ENCODE results near the gene NF1. TPM values are rescaled to one million over a fixed set of nuclear protein-coding genes. Genes with fewer than 3 reads are reported as not detected.

Gene NF1
- total and polyA plus RNA-seq, 11 donors = 6.8 to 82.0 (median 51.4) TPM

DNA sequence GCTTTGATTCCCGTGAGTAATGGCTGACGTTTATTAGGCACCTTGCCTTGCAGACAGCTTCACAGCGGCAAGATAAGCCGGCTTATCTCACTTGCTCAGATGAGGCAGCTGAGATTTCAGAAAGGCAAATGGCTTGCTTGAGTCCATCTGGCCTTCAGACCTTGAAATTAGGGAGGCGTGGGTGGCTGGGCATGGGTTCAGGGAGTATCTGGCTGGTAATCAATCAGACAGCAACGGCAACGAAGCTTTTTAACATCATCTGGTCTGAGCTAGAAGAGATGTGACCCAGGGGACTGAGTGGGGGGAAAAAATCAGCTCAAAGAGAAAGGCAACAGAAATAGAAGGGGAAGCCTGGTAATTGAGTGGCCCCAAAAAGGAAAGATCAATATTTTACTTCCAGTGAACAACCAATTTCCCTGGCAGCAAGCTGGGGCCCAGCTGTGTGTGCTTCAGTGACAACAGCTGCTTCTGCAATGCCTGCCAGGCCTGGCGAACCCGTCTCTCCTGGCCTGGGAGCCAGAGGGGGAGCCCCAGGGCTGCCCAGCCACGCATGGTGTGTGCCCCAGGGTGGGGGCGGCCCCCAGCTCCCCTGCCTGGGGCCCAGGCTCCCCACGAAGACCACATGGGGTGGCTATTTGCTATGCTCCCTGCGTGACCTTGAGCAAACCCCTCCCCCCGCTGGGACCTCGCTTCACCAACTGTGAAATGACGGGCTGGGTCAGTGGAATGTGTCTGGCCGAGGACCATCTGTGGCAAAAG lies 330.7 kb downstream of the NF1 start:
- TF ChIP-seq POLR2A (IDR thresholded peaks at IDR 0.05) = no peak
- TF ChIP-seq, protein P1, sequence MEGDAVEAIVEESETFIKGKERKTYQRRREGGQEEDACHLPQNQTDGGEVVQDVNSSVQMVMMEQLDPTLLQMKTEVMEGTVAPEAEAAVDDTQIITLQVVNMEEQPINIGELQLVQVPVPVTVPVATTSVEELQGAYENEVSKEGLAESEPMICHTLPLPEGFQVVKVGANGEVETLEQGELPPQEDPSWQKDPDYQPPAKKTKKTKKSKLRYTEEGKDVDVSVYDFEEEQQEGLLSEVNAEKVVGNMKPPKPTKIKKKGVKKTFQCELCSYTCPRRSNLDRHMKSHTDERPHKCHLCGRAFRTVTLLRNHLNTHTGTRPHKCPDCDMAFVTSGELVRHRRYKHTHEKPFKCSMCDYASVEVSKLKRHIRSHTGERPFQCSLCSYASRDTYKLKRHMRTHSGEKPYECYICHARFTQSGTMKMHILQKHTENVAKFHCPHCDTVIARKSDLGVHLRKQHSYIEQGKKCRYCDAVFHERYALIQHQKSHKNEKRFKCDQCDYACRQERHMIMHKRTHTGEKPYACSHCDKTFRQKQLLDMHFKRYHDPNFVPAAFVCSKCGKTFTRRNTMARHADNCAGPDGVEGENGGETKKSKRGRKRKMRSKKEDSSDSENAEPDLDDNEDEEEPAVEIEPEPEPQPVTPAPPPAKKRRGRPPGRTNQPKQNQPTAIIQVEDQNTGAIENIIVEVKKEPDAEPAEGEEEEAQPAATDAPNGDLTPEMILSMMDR (IDR thresholded peaks at IDR 0.05) = no peak
- H3K4me3 ChIP-seq = no peak overlapping the region
- H3K4me1 ChIP-seq = peaks cover 0 to 14% (median 6%) of the 10 kb centered on the region in 12 donors
- peaks cover 0 to 22% (median 3%) of the 10 kb centered on the region in 12 donors for H3K9me3 ChIP-seq
- intact Hi-C loops (cut with DNase I) = no loop called here
- peaks cover 0 to 8% (median 0%) of the 10 kb centered on the region in 9 donors for H3K27me3 ChIP-seq
- peak in 3 of 4 donors; percentile 36 to 55 (median 47) for ATAC-seq
- peak overlapping the region in 3 of 12 donors; percentile 5 to 33 (median 26) for H3K27ac ChIP-seq
- WGBS, 4 donors = 12 to 26% (median 19%) methylated on average over 11 to 17 of the region's 17 CpGs
- no peaks in the 10 kb centered on the region for H3K36me3 ChIP-seq
- peak in 1 of 5 donors; percentile 56 for DNase-seq

Small RNAs within 50 kb of the gene (microRNA-seq; reads per million reads assigned to microRNA genes)
- 1.2 to 3.9 (median 1.4) reads per million in 4 donors for gene MIR4733

Other genes with a start within 250 kb of the NF1 start
- 10 to 100 TPM in 8 of 9 donors, 1 to 10 TPM in 1; 5.2 to 22.9 (median 13.1) TPM for gene TEFM, start 188.7 kb upstream of the NF1 start, total RNA-seq
- gene TEFM, start 188.7 kb upstream of the NF1 start, polyA plus RNA-seq = 10 to 100 TPM in 1 of 2 donors, 1 to 10 TPM in 1; 7.7 to 30.1 TPM
- 10 to 100 TPM in 4 of 9 donors, 1 to 10 TPM in 5; 3.1 to 43.5 (median 8.3) TPM for gene ADAP2, start 173.0 kb upstream of the NF1 start, total RNA-seq
- 1 to 10 TPM; 3.5 to 4.5 TPM for gene ADAP2, start 173.0 kb upstream of the NF1 start, polyA plus RNA-seq
- 10 to 100 TPM in 2 of 9 donors, 1 to 10 TPM in 7; 3.9 to 19.1 (median 5.6) TPM for gene RNF135, start 123.9 kb upstream of the NF1 start, total RNA-seq
- gene RNF135, start 123.9 kb upstream of the NF1 start, polyA plus RNA-seq = 1 to 10 TPM; 3.9 TPM
- 1 to 10 TPM in 2 of 9 donors, under 1 TPM in 1, not detected in 6; 0.56 to 2.2 (median 1.0) TPM for gene OMG, start 202.3 kb downstream of the NF1 start, total RNA-seq
- gene OMG, start 202.3 kb downstream of the NF1 start, polyA plus RNA-seq = under 1 TPM; 0.14 to 0.30 TPM
- 10 to 100 TPM in 2 of 9 donors, 1 to 10 TPM in 6, under 1 TPM in 1; 0.81 to 21.5 (median 3.7) TPM for gene EVI2B, start 219.1 kb downstream of the NF1 start, total RNA-seq
- gene EVI2B, start 219.1 kb downstream of the NF1 start, polyA plus RNA-seq = 1 to 10 TPM; 1.1 to 2.2 TPM
- 10 to 100 TPM in 1 of 9 donors, 1 to 10 TPM in 6, under 1 TPM in 2; 0.63 to 13.3 (median 1.6) TPM for gene EVI2A, start 226.6 kb downstream of the NF1 start, total RNA-seq
- gene EVI2A, start 226.6 kb downstream of the NF1 start, polyA plus RNA-seq = 1 to 10 TPM; 1.9 to 2.5 TPM

Data from heart left ventricle (tissue), 16 donors.